Measurements from ENCODE around the gene ZNF865.

GRCh38 chr19:55642153-55643002 is 36.9 kb downstream of the ZNF865 start:
- TF ChIP-seq, protein P1, sequence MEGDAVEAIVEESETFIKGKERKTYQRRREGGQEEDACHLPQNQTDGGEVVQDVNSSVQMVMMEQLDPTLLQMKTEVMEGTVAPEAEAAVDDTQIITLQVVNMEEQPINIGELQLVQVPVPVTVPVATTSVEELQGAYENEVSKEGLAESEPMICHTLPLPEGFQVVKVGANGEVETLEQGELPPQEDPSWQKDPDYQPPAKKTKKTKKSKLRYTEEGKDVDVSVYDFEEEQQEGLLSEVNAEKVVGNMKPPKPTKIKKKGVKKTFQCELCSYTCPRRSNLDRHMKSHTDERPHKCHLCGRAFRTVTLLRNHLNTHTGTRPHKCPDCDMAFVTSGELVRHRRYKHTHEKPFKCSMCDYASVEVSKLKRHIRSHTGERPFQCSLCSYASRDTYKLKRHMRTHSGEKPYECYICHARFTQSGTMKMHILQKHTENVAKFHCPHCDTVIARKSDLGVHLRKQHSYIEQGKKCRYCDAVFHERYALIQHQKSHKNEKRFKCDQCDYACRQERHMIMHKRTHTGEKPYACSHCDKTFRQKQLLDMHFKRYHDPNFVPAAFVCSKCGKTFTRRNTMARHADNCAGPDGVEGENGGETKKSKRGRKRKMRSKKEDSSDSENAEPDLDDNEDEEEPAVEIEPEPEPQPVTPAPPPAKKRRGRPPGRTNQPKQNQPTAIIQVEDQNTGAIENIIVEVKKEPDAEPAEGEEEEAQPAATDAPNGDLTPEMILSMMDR (IDR thresholded peaks at IDR 0.05): no peak
- TF ChIP-seq, protein P2, sequence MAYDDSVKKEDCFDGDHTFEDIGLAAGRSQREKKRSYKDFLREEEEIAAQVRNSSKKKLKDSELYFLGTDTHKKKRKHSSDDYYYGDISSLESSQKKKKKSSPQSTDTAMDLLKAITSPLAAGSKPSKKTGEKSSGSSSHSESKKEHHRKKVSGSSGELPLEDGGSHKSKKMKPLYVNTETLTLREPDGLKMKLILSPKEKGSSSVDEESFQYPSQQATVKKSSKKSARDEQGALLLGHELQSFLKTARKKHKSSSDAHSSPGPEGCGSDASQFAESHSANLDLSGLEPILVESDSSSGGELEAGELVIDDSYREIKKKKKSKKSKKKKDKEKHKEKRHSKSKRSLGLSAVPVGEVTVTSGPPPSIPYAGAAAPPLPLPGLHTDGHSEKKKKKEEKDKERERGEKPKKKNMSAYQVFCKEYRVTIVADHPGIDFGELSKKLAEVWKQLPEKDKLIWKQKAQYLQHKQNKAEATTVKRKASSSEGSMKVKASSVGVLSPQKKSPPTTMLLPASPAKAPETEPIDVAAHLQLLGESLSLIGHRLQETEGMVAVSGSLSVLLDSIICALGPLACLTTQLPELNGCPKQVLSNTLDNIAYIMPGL (CRISPR knock-in tag; IDR thresholded peaks at IDR 0.05): peak; percentile 25
- no peak for TF ChIP-seq SP1 (CRISPR knock-in tag; conservative IDR thresholded peaks at IDR 0.05)
- TF ChIP-seq ZBTB43 (CRISPR knock-in tag; IDR thresholded peaks at IDR 0.05): no peak
- TF ChIP-seq OVOL2 (CRISPR knock-in tag; IDR thresholded peaks at IDR 0.05; ENCODE audit: borderline replicate concordance): no peak
- no peak for TF ChIP-seq FOXJ3 (CRISPR knock-in tag; IDR thresholded peaks at IDR 0.05; ENCODE audit: borderline replicate concordance)
